PC-9 (cell line): ENCODE measurements around the gene PGBD4.

Experiments
- CTCF ChIP-seq: fragments of 200-600 bp; sonication (generic); conservative IDR thresholded peaks from 2 replicates; pipeline ENCODE4 v1.6.1; 2017; ENCODE audit warnings: mixed run types, antibody characterized with exemption, mild to moderate bottlenecking, moderate library complexity
- EZH2 ChIP-seq: fragments of 200-600 bp; sonication (generic); IDR thresholded peaks from 2 replicates; pipeline ENCODE4 v1.8.0; 2017; ENCODE audit warnings: antibody characterized with exemption, low read depth

GRCh38 chr15:34065941-34066340 lies 35.9 kb upstream of the PGBD4 start:
- TF ChIP-seq CTCF (no peak), EZH2 (no peak)
